GM19452 (cell line): ENCODE results near the gene CCDC188.

Source experiments
- ATAC-seq: cut with Tn5 transposase; IDR thresholded peaks from one replicate; pipeline ENCODE4 v1.9.1; 2021; ENCODE audit not compliant: unreplicated experiment

The CCDC188 gene

DNA sequence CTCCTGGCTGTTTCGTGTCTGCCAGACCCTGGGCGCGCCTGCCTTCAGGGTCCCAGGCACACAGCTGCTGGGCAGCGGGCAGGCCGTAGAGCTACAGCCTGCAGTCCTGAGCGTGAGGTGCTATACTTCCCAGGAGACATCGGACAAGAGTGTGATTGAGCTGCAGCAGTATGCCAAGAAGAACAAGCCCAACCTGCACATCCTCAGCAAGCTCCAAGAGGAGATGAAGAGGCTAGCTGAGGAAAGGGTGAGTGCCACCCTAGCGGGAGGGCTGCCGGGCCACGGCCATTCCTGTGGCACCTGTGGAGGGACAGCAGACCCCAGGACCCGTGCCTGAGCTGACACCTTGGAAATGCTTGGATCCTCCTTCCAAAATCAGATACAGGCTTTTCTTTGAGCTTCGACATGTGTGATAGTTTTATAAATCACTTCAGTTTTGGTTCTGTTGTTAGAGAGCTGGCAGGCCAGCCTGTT is 42.1 kb downstream of the CCDC188 start:
- no peak for ATAC-seq

DNA sequence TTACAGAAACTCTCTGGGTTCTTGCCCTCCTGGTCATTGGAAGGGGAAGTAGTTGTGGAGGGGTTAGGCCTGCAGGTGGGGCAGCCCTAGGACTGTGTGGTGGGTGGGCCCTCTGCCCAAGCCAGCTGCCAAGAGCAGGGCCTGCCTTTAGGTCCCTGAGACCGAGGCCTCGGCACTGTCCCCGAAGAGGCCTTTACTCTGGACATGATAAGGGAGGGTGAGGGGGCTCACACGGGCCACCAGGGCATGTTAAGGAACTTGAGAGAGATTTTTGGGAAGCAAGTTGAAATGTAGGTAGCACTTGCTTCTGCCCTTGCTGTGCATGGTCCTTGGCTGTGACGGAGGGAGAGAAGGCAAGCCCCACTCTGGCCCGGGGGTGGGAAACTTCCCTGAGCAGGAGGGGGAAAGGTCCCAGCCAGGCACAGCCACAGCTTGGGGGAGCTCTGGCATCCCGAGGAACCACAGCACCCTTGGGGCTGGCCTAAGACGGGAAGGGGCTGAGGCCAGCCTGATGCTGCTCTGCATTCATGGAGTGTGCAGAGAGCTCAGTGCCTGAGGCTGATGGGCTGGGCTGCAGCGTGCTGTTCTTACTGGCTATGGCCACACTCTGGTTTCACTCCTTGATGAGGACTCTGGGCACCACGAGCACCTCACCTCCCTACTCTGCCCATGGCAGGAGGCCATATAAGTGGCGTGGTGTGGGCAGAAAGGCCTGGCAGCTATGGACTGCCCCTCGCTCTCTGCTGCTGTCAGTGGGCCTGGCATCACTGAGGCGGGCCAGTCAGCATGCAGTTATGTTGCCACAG is 42.7 kb downstream of the CCDC188 start:
- ATAC-seq, result no peak

DNA sequence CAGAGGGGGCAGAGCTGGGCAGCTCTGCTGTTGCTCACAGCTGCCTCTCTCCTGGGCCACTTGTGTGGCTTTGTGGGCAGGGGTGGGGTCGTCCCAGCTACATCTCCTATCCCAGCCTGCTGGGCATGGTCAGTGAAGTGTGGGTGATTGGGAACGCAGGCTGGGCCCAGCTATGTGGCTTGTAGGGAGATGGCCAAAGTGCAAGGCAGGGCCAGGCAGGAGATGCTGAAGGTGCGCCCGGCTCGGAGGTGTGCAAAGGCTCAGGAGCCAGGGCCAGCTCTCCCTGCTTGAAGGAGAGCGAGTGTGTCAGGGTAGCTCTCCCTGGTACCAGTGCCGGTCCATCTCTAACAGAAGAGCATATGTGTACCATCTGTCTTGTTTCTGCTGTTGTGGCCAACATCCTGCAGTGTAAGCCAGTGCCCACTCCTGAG is 43.4 kb downstream of the CCDC188 start:
- ATAC-seq, result no peak

DNA sequence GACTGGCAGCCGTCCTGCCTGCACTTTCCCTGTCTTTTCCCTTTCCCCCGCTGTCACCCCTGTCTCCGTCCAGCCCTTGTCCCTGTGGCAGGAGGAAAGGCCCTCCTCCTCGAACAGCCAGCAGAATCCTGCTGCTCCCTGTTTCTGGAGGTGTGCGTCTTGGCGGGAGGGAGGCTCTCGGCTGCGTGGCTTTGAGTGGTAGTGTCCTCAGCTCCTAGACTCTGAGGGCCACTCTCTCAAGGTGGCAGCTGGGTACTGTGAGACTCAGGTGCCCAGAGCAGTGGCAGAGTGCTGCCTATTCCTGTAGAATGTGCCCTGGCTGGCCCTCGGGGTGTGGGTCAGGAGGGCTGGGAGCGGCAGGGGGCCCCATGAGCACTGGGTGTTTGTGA is 44.0 kb downstream of the CCDC188 start:
- ATAC-seq, result no peak

DNA sequence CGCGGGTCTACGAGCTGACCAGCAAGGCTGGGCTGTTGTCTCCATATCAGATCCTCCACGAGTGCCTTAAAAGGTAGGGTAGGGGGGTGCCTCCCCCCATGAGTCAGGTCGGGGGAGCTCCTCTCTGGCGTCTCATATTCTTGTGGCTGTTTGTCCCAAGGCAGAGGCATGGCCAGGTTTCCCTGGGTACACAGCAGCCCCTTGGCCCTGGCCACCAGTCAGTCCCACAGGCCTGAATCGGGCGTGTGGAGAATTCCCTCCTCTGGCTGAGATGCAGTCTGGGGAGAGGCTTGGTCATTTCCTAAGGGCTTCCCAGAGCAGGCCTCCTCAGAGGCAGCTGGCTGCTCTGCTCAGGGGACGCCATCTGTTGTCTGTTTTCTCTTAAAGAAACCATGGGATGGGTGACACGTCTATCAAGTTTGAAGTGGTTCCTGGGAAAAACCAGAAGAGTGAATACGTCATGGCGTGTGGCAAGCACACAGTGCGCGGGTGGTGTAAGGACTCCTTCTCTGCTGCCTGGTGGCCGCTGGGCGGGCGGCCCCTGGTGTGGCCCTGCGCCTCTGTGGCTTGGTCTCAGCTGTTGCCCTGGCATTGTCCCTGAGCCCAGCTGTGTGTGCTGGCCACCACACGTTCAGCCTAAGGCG is 44.5 kb downstream of the CCDC188 start:
- ATAC-seq, result no peak

DNA sequence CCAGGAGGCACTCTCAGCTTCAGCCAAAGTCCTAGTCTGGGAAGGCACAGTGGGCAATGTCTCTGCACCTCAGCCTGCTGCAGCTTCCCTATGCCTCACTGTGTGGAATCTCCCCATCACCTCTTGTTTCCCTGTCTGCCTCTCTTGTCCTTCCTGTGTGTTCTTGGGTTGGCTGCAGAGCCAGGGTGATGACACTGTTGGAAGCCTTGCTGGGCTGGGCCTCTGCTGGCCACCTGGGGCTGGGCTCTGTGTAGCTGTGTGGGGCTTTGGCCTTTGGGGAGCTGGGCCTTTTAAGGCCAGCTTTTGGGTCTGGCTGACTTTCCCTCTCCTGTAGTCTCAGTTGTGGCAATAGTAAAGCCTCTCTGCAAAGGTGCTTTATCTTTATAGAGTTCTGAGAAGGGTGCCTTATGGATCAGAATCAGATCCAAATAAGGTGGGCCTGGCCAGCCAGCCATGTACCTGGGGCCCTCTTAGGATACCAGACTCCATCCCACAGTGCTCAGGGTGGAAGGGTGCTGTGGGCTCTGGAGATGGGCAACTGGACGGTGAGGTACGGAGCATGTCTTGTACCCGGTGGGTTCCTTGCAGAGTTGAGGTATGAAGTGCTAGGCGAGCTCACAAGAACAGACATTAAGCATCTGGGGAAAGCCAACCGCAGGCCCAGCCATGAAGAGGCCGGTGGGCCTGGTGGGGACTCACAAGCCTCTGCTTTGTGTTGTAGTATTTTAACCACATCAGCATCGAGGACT is 45.2 kb downstream of the CCDC188 start:
- no peak for ATAC-seq

DNA sequence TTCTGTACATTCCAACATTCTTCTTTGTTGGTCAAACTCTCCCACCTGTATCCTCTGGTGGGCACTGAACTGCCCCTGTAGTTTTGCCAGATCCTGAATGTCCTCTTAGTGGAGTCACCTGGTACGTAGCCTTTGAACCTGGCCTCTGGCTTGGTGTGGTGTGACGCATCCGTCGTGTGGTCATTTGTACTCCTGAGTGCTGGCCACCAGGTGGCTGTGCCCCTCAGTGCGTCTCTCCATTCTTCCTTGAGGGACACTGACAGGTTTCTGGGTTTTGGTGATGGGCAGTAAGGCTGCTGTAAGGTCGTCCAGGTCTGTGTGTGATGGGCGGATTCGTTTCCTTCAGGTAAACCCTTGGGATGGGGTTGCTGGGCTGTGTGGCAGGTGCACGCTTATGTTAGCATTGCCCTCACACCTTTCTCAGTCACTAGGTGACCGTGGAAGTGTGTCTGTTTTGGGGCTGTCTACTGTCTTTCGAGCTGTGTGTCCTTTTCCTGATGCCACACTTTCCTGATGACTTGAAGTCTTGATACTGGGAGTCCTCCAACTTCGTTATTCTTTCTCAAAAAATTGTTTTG is 48.6 kb downstream of the CCDC188 start:
- no peak for ATAC-seq

DNA sequence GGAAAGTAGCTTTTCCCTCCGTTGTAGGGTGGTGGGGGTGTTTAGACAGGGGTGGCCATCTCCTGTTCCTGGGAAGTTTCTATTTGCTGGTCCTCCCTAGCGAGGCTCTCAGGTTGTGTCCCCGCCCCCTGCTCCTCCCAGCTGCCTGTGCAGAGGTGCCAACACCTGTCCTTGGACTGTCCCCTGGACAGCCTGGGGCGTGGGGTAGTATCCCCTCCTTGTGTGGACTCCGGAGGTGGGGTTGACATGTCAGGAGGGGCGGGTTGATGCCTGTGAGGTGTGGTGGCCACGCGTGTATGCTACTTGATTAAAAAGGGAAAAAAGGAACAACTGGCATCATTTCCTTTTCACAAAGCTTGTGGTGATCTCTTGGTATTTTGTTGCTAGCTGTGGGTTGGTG is 49.2 kb downstream of the CCDC188 start:
- no peak for ATAC-seq

DNA sequence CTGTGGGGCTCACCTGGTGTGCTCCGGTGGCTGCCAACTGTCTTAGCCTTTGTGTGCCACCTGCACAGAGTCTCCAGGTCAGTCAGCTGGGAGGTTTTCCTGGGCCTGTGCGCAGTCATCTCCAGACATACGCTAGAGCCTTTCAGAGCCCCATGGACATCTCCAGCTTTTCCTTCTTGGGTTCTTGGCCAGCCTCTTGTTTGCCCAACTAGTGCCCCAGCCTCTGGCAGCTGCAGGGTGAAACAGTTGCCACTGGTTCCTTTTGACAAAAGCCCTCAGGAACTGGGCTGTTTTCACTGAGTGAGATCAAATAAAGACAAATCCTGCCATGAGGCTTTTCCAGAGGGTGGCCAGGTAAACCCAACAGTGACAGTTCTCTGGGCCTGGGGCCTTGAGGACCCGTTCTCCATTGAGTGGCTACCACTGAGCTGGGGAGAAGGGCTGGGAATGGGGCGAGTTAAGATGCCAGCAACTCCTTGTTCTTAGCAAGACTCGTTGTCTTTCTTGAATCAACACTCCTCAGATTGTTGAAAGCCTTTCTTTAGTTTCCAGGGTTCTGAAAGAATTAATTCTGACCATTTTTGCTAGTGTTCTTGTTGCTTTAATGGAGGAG is 51.6 kb downstream of the CCDC188 start:
- ATAC-seq, result no peak
